Fibroblast of skin of right biceps (primary cell): ENCODE data around the gene STAMBPL1.

ENCODE experiments used
- DNase-seq: peaks from one replicate; pipeline ENCODE4 v3.0.0-alpha.2; 2013

STAMBPL1 gene

GRCh38 chr10:88858491-88858890, 21.6 kb upstream of the STAMBPL1 start:
- DNase-seq = no peak

- DNase-seq = no peak
Measured at GRCh38 chr10:88861036-88861435, 19.0 kb upstream of the STAMBPL1 start.

DNA sequence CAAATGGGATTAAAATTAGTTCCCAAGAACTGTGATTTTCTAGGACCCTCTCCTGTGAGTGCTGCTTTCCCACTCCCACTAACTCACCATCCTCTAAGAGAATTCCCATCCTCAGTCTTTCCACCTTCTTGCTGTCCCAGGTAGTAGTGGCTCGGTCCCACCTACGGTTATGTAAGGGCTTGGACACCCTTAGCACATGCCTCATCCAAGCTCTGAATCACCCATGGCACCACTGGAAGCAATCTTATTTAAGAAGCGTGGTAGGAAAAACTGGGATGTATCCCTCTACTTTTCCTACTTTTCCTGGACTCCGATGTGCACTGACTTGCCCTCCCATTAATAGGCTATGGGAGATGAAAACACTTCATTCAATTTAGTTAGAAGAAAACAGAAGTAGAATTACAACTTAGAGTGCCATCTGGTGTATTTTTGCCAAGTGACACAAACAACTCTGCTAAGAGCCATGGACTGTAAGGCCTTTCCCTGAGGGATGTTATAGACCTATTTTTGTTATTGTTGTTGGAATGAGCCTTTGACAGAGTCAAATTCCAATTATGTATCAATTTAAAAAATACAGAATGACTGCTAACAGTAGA, 14.7 kb upstream of the STAMBPL1 start:
- DNase-seq = no peak

DNA sequence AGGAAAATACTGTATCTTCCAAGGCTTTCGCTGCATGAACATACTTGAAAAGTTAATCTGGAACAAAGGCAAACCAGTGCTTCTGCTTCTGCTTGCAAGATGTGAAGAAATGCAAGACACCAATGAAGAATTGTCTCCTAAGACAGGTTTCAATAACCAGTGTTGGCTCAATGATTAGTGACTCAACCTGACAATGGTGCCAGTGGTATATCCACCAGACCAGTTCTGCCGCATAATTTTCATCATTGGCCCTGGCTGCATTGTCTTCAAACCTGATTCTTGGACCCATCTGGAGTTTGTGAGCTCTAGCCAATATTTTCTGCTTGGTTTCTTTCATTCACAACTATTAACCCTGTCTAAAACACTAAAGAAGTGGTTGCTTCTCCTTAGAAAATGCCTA, 13.6 kb upstream of the STAMBPL1 start:
- no peak for DNase-seq

- no peak for DNase-seq
Measured at GRCh38 chr10:88870089-88870488, 10.0 kb upstream of the STAMBPL1 start.

DNA sequence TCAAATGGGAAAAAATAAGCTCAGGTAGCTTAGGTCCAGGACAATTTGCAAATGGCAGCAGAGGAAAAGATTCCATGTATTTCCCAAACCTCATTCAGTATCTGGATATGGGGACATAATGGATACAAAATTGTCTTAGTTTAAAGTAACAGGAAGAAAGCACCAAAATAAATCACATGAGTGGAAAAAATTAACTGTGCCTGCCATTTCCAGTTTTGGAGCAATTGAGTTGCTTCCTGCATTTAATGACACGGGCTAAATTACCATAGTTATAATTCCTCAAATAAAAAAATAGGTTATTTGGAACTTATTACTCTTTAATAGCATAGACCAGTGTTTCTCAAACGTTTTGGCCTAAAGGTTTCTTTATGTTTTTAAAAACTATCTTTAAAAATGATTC, 6.3 kb upstream of the STAMBPL1 start:
- no peak for DNase-seq

DNA sequence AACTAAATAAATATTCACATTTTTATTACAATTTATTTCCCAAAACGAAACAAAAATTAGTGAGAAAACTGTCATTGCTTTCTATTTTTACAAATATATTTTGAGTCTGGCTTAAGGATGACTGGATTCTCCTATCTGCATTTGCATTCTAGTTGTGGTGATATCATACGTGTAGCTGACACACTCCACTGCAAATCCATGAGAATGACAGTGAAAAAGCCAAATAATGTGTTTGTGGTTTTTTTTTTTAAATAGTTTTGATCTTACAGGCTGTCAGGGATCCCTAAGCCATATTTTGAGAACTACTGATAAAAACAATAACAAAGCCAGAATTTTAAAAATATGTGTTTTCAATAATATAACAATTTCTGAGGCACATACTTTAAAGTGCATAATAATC, 5.8 kb upstream of the STAMBPL1 start:
- peak; percentile 68 for DNase-seq

- no peak for DNase-seq
Measured at GRCh38 chr10:88875081-88875480, 5.0 kb upstream of the STAMBPL1 start.

GRCh38 chr10:88877298-88877697, 2.7 kb upstream of the STAMBPL1 start:
- no peak for DNase-seq

- peak; percentile 72 for DNase-seq
Measured at GRCh38 chr10:88880282-88881076, 434 bp downstream of the STAMBPL1 start.

DNA sequence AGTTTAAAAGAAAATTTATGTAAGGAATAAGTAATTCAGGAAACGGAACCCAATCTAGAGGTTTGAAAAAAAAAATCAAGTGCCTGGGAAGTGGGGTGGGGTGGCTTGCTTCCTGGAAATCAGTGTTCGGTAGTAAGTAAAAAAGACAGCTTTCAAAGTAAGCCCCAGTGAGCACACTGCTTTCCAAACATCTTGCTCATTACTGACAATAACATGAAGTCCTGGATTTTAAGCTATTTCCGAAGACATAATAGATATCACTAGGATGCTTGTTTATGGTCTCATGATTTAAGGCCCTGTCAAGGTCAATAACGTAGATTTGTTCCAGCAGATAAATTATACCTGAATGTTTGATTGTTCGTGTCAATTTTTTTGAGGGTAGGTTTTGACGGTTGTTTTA, 1.3 kb downstream of the STAMBPL1 start:
- DNase-seq = no peak

GRCh38 chr10:88881922-88882645, 2.0 kb downstream of the STAMBPL1 start:
- no peak for DNase-seq

DNA sequence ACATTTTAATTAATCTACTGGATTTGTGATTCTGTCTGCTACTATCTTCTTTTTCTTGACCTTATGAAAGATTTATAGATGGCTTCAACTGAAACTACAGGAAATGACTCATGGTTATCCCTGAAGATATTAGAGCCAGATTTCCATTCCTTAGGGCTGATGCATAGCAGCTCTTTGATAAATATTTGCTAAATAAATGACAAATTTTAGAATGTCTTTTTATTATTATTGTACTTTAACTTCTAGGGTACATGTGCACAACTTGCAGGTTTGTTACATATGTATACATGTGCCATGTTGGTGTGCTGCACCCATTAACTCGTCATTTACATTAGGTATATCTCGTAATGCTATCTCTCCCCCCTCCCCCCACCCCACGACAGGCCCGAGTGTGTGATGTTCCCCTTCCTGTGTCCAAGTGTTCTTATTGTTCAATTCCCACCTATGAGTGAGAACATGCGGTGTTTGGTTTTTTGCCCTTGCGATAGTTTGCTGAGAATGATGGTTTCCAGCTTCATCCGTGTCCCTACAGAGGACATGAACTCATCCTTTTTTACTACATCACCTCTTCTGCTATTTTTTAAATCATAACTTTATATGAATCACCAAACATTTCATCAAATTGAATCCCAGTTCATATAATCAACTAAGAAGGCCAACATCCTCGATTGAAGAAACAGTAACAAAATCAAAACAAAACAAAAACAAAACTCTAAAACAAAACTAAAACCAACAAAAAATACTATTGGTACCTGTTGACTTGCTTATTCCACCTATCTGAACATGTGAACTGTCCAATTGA, 2.8 kb downstream of the STAMBPL1 start:
- DNase-seq = peak; percentile 87

- peak; percentile 12 for DNase-seq
Measured at GRCh38 chr10:88883448-88883809, 3.4 kb downstream of the STAMBPL1 start.

DNA sequence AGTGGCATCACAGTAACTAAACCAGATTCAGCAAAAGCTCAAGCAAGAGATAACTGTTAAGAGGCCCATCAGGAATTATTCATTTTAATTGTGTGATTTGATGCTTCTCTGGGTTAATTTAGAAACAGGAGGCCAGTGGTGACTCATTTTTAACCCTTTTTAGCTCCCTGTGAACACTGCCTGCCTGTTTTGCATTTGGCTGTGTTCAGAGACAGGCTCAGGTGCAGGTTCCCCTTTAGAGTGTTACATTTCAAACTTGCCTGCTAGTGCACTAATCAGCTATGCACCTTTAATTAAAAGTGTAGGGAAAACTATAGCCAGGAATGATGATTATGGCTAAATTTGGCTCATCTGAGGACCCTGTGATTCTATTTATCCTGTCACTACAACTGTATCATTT, 6.5 kb downstream of the STAMBPL1 start:
- no peak for DNase-seq

DNA sequence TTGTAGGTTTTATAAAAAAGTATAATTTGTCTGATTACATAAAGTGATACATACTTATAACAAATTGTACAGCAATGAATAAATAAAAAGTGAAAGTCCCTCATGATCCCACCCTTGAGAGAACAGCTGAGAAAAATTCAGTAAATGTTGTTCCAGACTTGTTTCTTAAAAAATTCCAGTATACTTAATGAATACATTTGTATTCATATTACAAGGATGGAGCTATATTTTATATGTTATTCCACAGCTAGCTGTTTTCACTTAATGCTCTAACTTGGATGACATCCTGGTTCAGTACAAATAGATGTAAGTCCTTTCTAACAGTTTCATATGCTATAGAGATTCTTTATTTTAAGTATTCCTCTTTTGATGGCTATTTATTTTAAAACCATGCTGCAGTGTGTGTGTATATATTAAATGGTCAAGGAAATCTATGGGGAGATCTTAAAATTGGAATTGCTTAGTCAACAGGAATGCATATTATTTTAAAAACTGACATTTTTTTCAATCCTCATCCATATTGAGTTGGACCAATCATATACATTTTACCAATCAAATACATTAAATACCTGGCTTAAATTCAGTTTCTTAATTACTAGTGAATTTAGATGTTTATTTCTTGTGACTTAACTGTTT, 8.9 kb downstream of the STAMBPL1 start:
- DNase-seq = no peak

GRCh38 chr10:88889559-88890337, 9.7 kb downstream of the STAMBPL1 start:
- no peak for DNase-seq

GRCh38 chr10:88890681-88891381, 10.8 kb downstream of the STAMBPL1 start:
- peak; percentile 50 for DNase-seq

DNA sequence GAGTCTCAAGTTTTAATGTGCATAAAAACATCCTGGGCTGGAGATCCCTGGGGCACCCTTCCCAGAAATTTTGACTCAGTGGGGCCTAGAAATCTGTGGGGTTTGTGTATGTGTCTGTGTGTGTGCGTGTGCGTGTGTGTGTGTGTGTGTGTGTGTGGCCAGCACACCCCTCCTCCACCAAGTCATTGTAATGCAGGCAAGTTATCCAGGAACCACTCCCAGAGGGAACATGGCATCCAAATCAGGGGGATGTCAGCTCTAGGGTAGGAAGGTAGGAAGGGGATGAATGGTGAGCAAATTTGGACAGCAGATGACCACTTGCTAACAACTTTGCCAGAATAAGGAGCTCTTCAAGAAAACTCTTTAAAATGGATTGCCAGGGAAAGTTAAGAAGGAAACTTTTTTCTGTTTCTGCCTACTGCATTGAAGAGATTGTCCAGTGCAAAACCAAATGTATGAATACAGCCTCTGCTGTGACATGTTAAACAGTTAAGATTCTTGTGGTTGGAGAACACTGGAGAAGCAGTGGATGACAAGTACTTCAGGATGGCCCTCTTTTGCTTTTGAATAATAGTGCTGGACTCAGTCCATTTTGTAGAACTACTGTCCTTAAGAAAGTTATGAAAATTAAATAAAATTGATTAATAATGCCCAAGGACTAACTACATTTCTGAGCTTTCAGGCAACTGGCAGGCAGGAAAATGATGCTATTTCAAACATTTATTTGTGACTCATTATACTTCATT, 12.3 kb downstream of the STAMBPL1 start:
- peak; percentile 76 for DNase-seq

DNA sequence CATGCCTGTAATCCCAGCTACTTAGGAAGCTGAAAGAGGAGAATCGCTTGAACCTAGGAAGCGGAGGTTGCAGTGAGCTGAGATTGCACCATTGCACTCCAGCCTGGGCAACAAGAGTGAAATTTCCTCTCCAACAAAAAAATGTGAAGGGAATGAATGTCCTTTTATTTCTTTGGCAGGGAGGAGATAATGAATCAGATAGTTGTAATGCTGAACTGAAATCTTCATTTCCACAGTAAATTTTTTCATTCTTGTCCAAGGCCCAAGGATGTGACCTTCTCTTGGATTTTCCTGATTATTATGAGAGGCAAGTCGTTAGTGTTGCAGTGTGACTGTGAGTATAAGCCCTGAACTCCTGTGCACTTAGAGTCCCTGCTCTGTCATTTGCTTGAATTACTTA, 13.6 kb downstream of the STAMBPL1 start:
- peak; percentile 59 for DNase-seq

- DNase-seq = no peak
Measured at GRCh38 chr10:88895250-88895649, 15.2 kb downstream of the STAMBPL1 start.
